ENCODE data around the gene MLLT1.

The MLLT1 gene

GRCh38 chr19:6232601-6233055, 47.1 kb downstream of the MLLT1 start:
- TF ChIP-seq CTCF (IDR thresholded peaks at IDR 0.05; ENCODE audit: low read length, missing control alignments), result no peak
- peak; percentile 82 for DNase-seq (ENCODE audit: low read depth)
- H3K4me3 ChIP-seq (replicated peaks; ENCODE audit: low read depth, low read length), result no peak overlapping the region

- no peak overlapping the region for H3K4me3 ChIP-seq (replicated peaks; ENCODE audit: low read depth, low read length)
- DNase-seq (ENCODE audit: low read depth), result no peak
- TF ChIP-seq CTCF (IDR thresholded peaks at IDR 0.05; ENCODE audit: low read length, missing control alignments), result no peak
These were observed 48.8 kb downstream of the MLLT1 start for GRCh38 chr19:6230991-6231448.

- no peak for TF ChIP-seq CTCF (IDR thresholded peaks at IDR 0.05; ENCODE audit: low read length, missing control alignments)
- H3K4me3 ChIP-seq (replicated peaks; ENCODE audit: low read depth, low read length), result no peak overlapping the region
- DNase-seq (ENCODE audit: low read depth), result no peak
These were observed 49.6 kb downstream of the MLLT1 start for GRCh38 chr19:6229951-6230712.

GRCh38 chr19:6229216-6229913, 50.4 kb downstream of the MLLT1 start:
- no peak for TF ChIP-seq CTCF (IDR thresholded peaks at IDR 0.05; ENCODE audit: low read length, missing control alignments)
- DNase-seq (ENCODE audit: low read depth), result no peak
- H3K4me3 ChIP-seq (replicated peaks; ENCODE audit: low read depth, low read length), result no peak overlapping the region

GRCh38 chr19:6228551-6229215, 51.1 kb downstream of the MLLT1 start:
- DNase-seq (ENCODE audit: low read depth), result no peak
- TF ChIP-seq CTCF (IDR thresholded peaks at IDR 0.05; ENCODE audit: low read length, missing control alignments), result no peak
- no peak overlapping the region for H3K4me3 ChIP-seq (replicated peaks; ENCODE audit: low read depth, low read length)

GRCh38 chr19:6227936-6228325, 51.8 kb downstream of the MLLT1 start:
- no peak for TF ChIP-seq CTCF (IDR thresholded peaks at IDR 0.05; ENCODE audit: low read length, missing control alignments)
- DNase-seq (ENCODE audit: low read depth), result no peak
- H3K4me3 ChIP-seq (replicated peaks; ENCODE audit: low read depth, low read length), result no peak overlapping the region

Measured in fibroblast of pulmonary artery (primary cell).